ENCODE measurements around the gene GNG7. TPM values are rescaled to one million over a fixed set of nuclear protein-coding genes. Genes with fewer than 3 reads are reported as not detected.

The GNG7 gene
- total RNA-seq, 1 donor from 2014 or later, result 1.8 TPM

- H3K4me3 ChIP-seq (ENCODE audit: insufficient read depth, low read depth, low read length), result no peak overlapping the region
- FAIRE-seq, result no peak
- peaks cover 8% of the 10 kb centered on the region for H3K9me3 ChIP-seq (ENCODE audit: insufficient read depth, low read depth, low read length)
- H3K4me3 Mint-ChIP-seq (ENCODE audit: unreplicated experiment), result no peak overlapping the region
- no peaks in the 10 kb centered on the region for H3K79me2 ChIP-seq (ENCODE audit: insufficient read depth, low read length)
- H3K4me2 ChIP-seq (ENCODE audit: low read length), result no peak overlapping the region
- H3K36me3 ChIP-seq (ENCODE audit: insufficient read depth, low read length), result no peaks in the 10 kb centered on the region
- TF ChIP-seq CTCF (IDR thresholded peaks at IDR 0.05; ENCODE audit: insufficient read depth, low read depth, low read length) (no peak), EZH2 (IDR thresholded peaks at IDR 0.05; ENCODE audit: insufficient read depth, low read length) (no peak)
- H4K20me1 ChIP-seq (ENCODE audit: insufficient read depth, low read length), result no peaks in the 10 kb centered on the region
- H3K27me3 Mint-ChIP-seq (ENCODE audit: low read depth, unreplicated experiment), result peaks cover 8% of the 10 kb centered on the region
- H3K36me3 Mint-ChIP-seq (ENCODE audit: low read depth, unreplicated experiment), result peaks cover 8% of the 10 kb centered on the region
- H3K4me1 Mint-ChIP-seq (ENCODE audit: low read depth, unreplicated experiment), result peaks cover 3% of the 10 kb centered on the region
- DNase-seq (ENCODE audit: low read depth), result no peak
- no peak overlapping the region for H3K27ac ChIP-seq (ENCODE audit: low read depth, low read length)
- H2AFZ ChIP-seq (ENCODE audit: low read depth, low read length), result no peak overlapping the region
- no peak overlapping the region for H3K9ac ChIP-seq (ENCODE audit: low read length)
- no peaks in the 10 kb centered on the region for H3K27me3 ChIP-seq (ENCODE audit: insufficient read depth, low read length)
- H3K9me3 Mint-ChIP-seq (ENCODE audit: unreplicated experiment), result peaks cover 10% of the 10 kb centered on the region
- H3K4me1 ChIP-seq (ENCODE audit: insufficient read depth, low read length), result peaks cover 13% of the 10 kb centered on the region
- H3K27ac Mint-ChIP-seq (ENCODE audit: unreplicated experiment), result no peak overlapping the region
These were observed 13.8 kb upstream of the GNG7 start for GRCh38 chr19:2716275-2716650.

- H3K27me3 Mint-ChIP-seq (ENCODE audit: low read depth, unreplicated experiment), result peaks cover 8% of the 10 kb centered on the region
- H3K36me3 Mint-ChIP-seq (ENCODE audit: low read depth, unreplicated experiment), result peaks cover 8% of the 10 kb centered on the region
- Histone ChIP-seq H3K4me2 (ENCODE audit: low read length) (no peak overlapping the region), H2AFZ (ENCODE audit: low read depth, low read length) (no peak overlapping the region), H3K4me3 (ENCODE audit: insufficient read depth, low read depth, low read length) (no peak overlapping the region), H3K27me3 (ENCODE audit: insufficient read depth, low read length) (no peaks in the 10 kb centered on the region), H3K4me1 (ENCODE audit: insufficient read depth, low read length) (peaks cover 15% of the 10 kb centered on the region), H3K9ac (ENCODE audit: low read length) (no peak overlapping the region), H4K20me1 (ENCODE audit: insufficient read depth, low read length) (no peaks in the 10 kb centered on the region), H3K9me3 (ENCODE audit: insufficient read depth, low read depth, low read length) (peaks cover 8% of the 10 kb centered on the region), H3K79me2 (ENCODE audit: insufficient read depth, low read length) (no peaks in the 10 kb centered on the region), H3K36me3 (ENCODE audit: insufficient read depth, low read length) (no peaks in the 10 kb centered on the region), H3K27ac (ENCODE audit: low read depth, low read length) (no peak overlapping the region)
- H3K4me1 Mint-ChIP-seq (ENCODE audit: low read depth, unreplicated experiment), result peaks cover 4% of the 10 kb centered on the region
- peak overlapping the region; percentile 27 for H3K27ac Mint-ChIP-seq (ENCODE audit: unreplicated experiment)
- peaks cover 10% of the 10 kb centered on the region for H3K9me3 Mint-ChIP-seq (ENCODE audit: unreplicated experiment)
- no peak for FAIRE-seq
- no peak for TF ChIP-seq EZH2 (IDR thresholded peaks at IDR 0.05; ENCODE audit: insufficient read depth, low read length)
- TF ChIP-seq CTCF (IDR thresholded peaks at IDR 0.05; ENCODE audit: insufficient read depth, low read depth, low read length), result no peak
- no peak overlapping the region for H3K4me3 Mint-ChIP-seq (ENCODE audit: unreplicated experiment)
- no peak for DNase-seq (ENCODE audit: low read depth)
These were observed 13.2 kb upstream of the GNG7 start for GRCh38 chr19:2715470-2716274.

Measured in astrocyte (in vitro differentiated cells and primary cell).